Gastroesophageal sphincter (tissue), 3 donors: ENCODE data around the gene IFT172.
A peak's percentile ranks its signal among the peaks of the same experiment; 100 is the strongest.

ENCODE experiments used
- CTCF ChIP-seq, 4 experiments: fragments of 200-600 bp in 2 of 4; fragments of 450-650 bp in 2 of 4; sonication (generic) in 1 of 4; IDR thresholded peaks; one replicate each; pipeline ENCODE4 v1.5.1; 2017 to 2019; ENCODE audit warnings: antibody characterized with exemption in 4 of 4, mild to moderate bottlenecking in 2 of 4, moderate library complexity in 2 of 4
- EP300 ChIP-seq: sonication (generic); formaldehyde crosslinking; IDR thresholded peaks from one replicate; pipeline ENCODE4 v1.6.1; 2017; ENCODE audit warnings: antibody characterized with exemption, mild to moderate bottlenecking
- POLR2A ChIP-seq, 2 donors: fragments of 450-650 bp; IDR thresholded peaks; one replicate each; pipeline ENCODE4 v1.6.1; 2017; ENCODE audit warnings: antibody characterized with exemption in 2 of 2, mild to moderate bottlenecking in 2 of 2, moderate library complexity in 1 of 2
- POLR2AphosphoS5 ChIP-seq: sonication (generic); formaldehyde crosslinking; IDR thresholded peaks from one replicate; pipeline ENCODE4 v1.6.1; 2017; ENCODE audit warnings: antibody characterized with exemption

GRCh38 chr2:27494944-27495554 is 5.5 kb upstream of the IFT172 start, which contains the start of gene FNDC4:
- TF ChIP-seq CTCF (IDR thresholded peaks at IDR 0.05) (no peak), POLR2A (IDR thresholded peaks at IDR 0.05) (peak; percentile 21 to 46), POLR2AphosphoS5 (no peak), EP300 (no peak)
